ENCODE measurements around the gene BTNL8. TPM values are rescaled to one million over a fixed set of nuclear protein-coding genes. Genes with fewer than 3 reads are reported as not detected.

The BTNL8 gene
- total and polyA plus RNA-seq, 2 of the 13 experiments (the other 11 are each of a cell fraction or from before 2014, with no cell fraction given), result not detected

DNA sequence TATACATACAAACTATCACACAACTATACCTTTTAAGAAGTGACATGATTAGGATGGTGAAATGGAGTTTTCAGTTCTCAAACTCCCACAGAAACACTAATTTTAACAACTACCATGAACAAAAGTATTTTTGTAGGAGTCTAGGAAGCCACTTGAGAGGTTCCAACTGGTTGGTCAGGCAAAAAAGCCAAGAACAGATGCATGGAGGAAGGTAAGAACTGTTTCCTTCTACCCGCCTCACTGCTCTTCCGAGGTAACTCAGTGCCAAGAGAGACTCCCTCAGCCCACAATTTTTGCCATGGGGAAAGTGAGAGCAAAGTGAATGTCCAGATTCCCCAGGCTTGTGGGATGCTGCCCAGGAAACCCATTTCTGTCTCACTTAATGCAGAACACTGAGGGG, 15.7 kb downstream of the BTNL8 start (continued):
- TF ChIP-seq, protein P1, sequence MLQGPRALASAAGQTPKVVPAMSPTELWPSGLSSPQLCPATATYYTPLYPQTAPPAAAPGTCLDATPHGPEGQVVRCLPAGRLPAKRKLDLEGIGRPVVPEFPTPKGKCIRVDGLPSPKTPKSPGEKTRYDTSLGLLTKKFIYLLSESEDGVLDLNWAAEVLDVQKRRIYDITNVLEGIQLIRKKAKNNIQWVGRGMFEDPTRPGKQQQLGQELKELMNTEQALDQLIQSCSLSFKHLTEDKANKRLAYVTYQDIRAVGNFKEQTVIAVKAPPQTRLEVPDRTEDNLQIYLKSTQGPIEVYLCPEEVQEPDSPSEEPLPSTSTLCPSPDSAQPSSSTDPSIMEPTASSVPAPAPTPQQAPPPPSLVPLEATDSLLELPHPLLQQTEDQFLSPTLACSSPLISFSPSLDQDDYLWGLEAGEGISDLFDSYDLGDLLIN (CRISPR knock-in tag; IDR thresholded peaks at IDR 0.05; ENCODE audit: borderline replicate concordance), result no peak
- TF ChIP-seq PITX1 (CRISPR knock-in tag; IDR thresholded peaks at IDR 0.05) (no peak), NFYB (CRISPR knock-in tag; IDR thresholded peaks at IDR 0.05) (no peak)

DNA sequence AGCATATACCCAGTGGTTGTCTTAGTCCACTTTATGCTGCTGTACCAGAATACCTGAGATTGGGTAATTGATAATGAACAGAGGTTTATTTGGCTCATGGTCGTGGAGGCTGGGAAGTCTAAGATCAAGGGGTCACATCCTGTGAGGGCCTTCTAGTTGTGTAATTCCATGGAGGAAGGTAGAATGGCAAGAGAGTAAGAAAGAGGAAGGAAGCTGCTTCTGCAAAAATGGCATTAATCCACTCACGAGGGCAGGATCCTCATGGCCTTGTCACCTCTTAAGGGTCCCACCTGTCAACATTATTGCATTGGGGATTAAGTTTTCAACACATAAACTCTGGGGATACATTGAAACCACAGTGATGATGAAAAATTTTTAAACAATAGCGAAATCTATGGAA, 17.0 kb downstream of the BTNL8 start:
- no peaks in the 10 kb centered on the region for H3K4me1 ChIP-seq (ENCODE audit: insufficient read depth, low read length)
- no peaks in the 10 kb centered on the region for H4K20me1 ChIP-seq (ENCODE audit: insufficient read depth, low read length)
- no peaks in the 10 kb centered on the region; a peak in 1 of 5 replicates for H3K27me3 ChIP-seq (ENCODE audit: control insufficient read depth in 1 of 2, insufficient read depth in 2 of 2, low read length in 2 of 2)
- DNase-seq (ENCODE audit: low spot score) (no peak), ATAC-seq (no peak), FAIRE-seq (no peak)
- no peak overlapping the region for H3K4me3 ChIP-seq (replicated peaks in 1 of 3; ENCODE audit: insufficient read depth in 1 of 3, low read depth in 2 of 3, low read length in 3 of 3)
- H3K9ac ChIP-seq (ENCODE audit: insufficient read depth, low read depth, low read length), result no peak overlapping the region
- no peak overlapping the region for H3K27ac ChIP-seq (ENCODE audit: extremely low read length, insufficient read depth, low read length)
- BruUV-seq (replicated peaks), result no TSS peak
- in situ Hi-C loops (cut with HindIII; ENCODE audit: extremely low pct_ligation_motif_present, low pct_unique_long_range_greater_than_20kb), result no loop called here
- ChIA-PET CTCF (ENCODE audit: low intra/inter-chr PET ratio, low total read pairs) (no interaction called here), POLR2A (no interaction called here)
- TF ChIP-seq TCF7L2 (IDR thresholded peaks at IDR 0.05; ENCODE audit: low read depth, low read length), result no peak
- no peak for TF ChIP-seq ZNF672 (CRISPR knock-in tag; IDR thresholded peaks at IDR 0.05)
- TF ChIP-seq ZFP36L2 (CRISPR knock-in tag; IDR thresholded peaks at IDR 0.05), result no peak
- TF ChIP-seq SIX4 (CRISPR knock-in tag; IDR thresholded peaks at IDR 0.05), result no peak
- TF ChIP-seq, protein P2, sequence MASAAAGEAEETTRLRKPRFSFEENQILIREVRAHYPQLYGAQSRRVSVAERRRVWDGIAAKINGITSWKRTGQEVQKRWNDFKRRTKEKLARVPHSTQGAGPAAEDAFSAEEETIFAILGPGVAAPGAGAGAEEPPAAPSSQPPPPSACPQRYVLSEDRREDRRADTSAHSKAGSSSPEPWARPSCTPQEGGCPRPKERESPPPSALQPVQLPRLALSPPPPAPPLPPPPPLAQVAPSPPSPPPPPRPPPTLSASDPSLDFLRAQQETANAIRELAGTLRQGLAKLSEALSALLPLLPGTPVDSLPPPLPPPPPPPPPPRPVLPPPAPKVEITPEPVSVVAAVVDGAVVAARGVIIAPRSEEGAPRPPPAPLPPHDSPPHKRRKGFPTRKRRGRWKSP (CRISPR knock-in tag; IDR thresholded peaks at IDR 0.05), result no peak
- no peak for TF ChIP-seq SNAI1 (CRISPR knock-in tag; IDR thresholded peaks at IDR 0.05; ENCODE audit: borderline replicate concordance)
- TF ChIP-seq HHEX (CRISPR knock-in tag; IDR thresholded peaks at IDR 0.05), result no peak
- no peak for TF ChIP-seq GABPA (IDR thresholded peaks at IDR 0.05; ENCODE audit: low read depth, low read length)
- no peak for TF ChIP-seq GABPA (CRISPR knock-in tag; IDR thresholded peaks at IDR 0.05; ENCODE audit: low read depth)
- TF ChIP-seq, protein P3, sequence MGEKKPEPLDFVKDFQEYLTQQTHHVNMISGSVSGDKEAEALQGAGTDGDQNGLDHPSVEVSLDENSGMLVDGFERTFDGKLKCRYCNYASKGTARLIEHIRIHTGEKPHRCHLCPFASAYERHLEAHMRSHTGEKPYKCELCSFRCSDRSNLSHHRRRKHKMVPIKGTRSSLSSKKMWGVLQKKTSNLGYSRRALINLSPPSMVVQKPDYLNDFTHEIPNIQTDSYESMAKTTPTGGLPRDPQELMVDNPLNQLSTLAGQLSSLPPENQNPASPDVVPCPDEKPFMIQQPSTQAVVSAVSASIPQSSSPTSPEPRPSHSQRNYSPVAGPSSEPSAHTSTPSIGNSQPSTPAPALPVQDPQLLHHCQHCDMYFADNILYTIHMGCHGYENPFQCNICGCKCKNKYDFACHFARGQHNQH (CRISPR knock-in tag; IDR thresholded peaks at IDR 0.05), result no peak
- TF ChIP-seq, protein P4, sequence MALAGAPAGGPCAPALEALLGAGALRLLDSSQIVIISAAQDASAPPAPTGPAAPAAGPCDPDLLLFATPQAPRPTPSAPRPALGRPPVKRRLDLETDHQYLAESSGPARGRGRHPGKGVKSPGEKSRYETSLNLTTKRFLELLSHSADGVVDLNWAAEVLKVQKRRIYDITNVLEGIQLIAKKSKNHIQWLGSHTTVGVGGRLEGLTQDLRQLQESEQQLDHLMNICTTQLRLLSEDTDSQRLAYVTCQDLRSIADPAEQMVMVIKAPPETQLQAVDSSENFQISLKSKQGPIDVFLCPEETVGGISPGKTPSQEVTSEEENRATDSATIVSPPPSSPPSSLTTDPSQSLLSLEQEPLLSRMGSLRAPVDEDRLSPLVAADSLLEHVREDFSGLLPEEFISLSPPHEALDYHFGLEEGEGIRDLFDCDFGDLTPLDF (CRISPR knock-in tag; IDR thresholded peaks at IDR 0.05), result no peak
- no peak for TF ChIP-seq SOX6 (IDR thresholded peaks at IDR 0.05)
- no peak for TF ChIP-seq SOX6 (CRISPR knock-in tag; IDR thresholded peaks at IDR 0.05)
- TF ChIP-seq, protein P5, sequence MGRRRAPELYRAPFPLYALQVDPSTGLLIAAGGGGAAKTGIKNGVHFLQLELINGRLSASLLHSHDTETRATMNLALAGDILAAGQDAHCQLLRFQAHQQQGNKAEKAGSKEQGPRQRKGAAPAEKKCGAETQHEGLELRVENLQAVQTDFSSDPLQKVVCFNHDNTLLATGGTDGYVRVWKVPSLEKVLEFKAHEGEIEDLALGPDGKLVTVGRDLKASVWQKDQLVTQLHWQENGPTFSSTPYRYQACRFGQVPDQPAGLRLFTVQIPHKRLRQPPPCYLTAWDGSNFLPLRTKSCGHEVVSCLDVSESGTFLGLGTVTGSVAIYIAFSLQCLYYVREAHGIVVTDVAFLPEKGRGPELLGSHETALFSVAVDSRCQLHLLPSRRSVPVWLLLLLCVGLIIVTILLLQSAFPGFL (CRISPR knock-in tag; IDR thresholded peaks at IDR 0.05), result no peak
- no peak for TF ChIP-seq SMARCC2 (IDR thresholded peaks at IDR 0.05)
- no peaks in the 10 kb centered on the region for H3K79me2 ChIP-seq (ENCODE audit: insufficient read depth, low read length)
- no peak overlapping the region for H3K4me2 ChIP-seq (ENCODE audit: low read depth, low read length)
- WGBS (ENCODE audit: low lambda C conversion rate), result 3% methylated on average over 3 of the region's 3 CpGs
- no peak overlapping the region for H2AFZ ChIP-seq (ENCODE audit: low read length)
- no peaks in the 10 kb centered on the region for H3K36me3 ChIP-seq (replicated peaks in 1 of 2; ENCODE audit: control insufficient read depth in 1 of 2, insufficient read depth in 2 of 2, low read length in 2 of 2)
- intact Hi-C loops (cut with micrococcal nuclease; ENCODE audit: unreplicated experiment), result no loop called here
- no peaks in the 10 kb centered on the region for H3K9me3 ChIP-seq (ENCODE audit: low read length)

Data from HepG2 (cell line).